SK-N-SH treated with all-trans-retinoic acid at 6 μM for 48 hours (cell line): ENCODE results near the gene ARHGEF6.

Source experiments
- RARB ChIP-seq: fragments of 250-450 bp; sonication (Bioruptor Pico); IDR thresholded peaks from 2 replicates; pipeline ENCODE4 v1.8.0; 2021; ENCODE audit warnings: mild to moderate bottlenecking, moderate library complexity
- ZFP30 ChIP-seq: fragments of 450-650 bp; formaldehyde crosslinking; IDR thresholded peaks from 2 replicates; pipeline ENCODE4 v1.5.0; 2022; ENCODE audit warnings: mild to moderate bottlenecking, moderate library complexity
- TF ChIP-seq, protein P1 (sequence below): fragments of 250-450 bp; sonication (Bioruptor Pico); IDR thresholded peaks from 2 replicates; pipeline ENCODE4 v1.5.1; 2021; ENCODE audit warnings: mild to moderate bottlenecking, moderate library complexity

DNA sequence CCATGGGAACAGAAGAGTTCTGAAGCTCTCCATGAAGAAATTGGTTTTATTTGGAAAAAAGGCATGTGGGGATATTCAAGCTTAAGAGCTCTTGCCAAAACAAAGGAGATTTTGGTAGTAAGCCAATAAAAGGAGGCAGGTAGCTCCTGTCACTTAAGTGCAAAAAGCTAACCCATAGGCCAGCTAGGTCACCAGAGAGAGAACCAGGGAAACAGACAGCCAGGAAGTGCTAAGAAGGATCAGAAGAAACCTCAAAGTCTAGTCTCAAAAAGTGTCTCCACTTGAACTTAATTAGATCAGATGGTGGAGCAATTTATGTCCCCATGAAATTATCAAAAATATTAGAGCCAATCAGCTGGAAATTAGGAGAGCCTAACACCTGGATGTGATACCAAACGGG, 83.6 kb downstream of the ARHGEF6 start:
- TF ChIP-seq ZFP30 (CRISPR knock-in tag) (no peak), RARB (no peak)
- TF ChIP-seq, protein P1, sequence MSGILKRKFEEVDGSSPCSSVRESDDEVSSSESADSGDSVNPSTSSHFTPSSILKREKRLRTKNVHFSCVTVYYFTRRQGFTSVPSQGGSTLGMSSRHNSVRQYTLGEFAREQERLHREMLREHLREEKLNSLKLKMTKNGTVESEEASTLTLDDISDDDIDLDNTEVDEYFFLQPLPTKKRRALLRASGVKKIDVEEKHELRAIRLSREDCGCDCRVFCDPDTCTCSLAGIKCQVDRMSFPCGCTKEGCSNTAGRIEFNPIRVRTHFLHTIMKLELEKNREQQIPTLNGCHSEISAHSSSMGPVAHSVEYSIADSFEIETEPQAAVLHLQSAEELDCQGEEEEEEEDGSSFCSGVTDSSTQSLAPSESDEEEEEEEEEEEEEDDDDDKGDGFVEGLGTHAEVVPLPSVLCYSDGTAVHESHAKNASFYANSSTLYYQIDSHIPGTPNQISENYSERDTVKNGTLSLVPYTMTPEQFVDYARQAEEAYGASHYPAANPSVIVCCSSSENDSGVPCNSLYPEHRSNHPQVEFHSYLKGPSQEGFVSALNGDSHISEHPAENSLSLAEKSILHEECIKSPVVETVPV (CRISPR knock-in tag): no peak
